ENCODE results near the gene SAMD4B.
"Not testable (repeated sequence)": the region's sequence is repeated elsewhere in the genome, so short reads cannot be mapped to it uniquely, and the experiment has no call there.

The SAMD4B gene

DNA sequence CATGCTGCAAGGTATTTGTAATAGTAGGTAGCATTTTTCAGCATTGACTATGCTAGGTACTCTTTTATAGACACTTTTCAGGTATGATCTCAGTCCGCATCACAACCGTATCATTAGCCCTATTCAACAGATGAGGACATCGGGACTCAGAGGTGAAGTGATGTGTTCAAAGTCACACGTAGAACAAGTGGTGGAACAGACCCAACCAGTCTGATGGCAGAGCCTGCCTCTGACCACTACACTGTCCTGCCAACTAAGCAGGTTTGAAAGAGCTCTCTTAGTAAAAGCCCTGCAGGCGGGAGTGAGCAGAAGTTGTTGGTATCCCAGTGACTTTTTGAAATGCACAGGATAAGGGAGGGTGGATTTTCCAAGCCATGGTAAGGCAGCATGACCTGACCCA lies 28.5 kb downstream of the SAMD4B start:
- no peak for DNase-seq (ENCODE audit: low read depth)

DNA sequence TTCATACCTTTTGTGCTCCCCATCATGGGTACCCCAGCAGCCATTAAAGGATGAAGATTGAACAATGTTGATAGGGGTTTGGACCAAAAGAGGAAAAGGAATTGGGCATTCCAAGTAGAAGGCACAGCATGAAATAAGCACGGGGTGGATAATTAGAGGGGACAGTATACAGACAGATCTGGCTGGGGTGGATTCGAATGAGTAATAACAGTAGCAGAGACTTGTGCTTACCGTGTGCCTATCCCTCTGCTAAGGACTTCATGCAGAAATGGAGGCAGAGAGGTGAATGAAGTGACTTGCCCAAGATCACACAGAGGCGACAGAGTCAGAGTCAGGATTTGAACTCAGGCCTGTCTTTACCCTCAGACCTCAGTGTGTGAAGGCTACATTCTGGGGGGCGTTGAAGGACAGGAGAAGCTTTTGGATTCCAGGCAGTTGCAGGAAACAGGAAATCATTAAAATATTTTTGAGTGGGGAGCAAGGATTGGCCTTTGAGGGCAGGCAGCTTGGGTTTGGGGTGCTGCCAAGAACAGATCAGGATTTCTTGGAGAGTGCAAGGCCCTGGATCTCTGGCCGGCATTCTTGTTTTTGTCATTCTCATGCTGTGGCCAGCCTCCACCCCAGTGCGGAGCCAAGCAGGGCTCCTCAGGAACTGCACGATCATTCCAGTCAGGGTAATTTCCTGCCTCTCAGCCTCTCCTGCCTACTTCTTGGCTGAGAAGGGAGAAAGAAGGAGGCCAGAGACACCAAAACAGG lies 30.0 kb downstream of the SAMD4B start:
- DNase-seq (ENCODE audit: low read depth) = no peak

DNA sequence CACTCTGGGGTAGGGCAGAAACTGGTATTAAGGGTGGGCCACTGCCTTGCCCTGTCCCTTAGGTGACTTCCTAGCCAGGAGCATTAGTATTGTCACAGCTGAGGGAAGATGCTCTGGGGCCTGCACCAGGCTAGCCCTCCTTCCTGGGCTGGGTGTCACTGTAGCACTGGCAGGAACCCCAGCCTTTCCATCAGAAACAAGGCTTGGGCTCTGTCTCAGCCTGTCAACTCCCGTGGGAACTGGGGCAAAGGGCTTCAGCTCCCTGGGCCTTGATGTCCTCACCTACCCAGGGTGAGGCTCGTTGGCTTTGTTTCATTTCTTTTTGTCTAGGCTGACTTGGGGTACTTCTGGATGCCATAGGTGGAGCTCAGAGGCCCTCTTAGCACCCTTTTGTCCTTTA lies 30.7 kb downstream of the SAMD4B start:
- no peak for DNase-seq (ENCODE audit: low read depth)

DNA sequence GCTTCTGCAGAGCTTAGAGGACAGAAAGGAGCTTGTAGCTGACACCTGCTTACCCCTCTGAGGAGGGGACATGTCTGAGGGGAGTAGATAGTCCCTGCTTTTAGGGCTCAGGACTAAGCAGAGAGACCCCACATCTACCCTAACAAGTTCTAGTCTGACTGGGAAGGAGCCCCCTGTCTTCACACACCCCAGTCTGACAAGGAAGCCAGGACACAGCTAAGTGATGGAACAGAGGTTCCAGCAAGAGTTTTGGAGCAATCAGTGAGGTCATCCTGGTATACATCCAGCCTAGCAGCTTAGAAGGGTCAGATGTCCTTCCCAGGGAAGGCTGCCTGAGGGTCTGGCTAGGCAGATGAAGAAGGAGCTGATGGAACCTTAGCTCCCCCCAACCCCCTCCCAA lies 33.7 kb downstream of the SAMD4B start:
- DNase-seq (ENCODE audit: low read depth) = no peak

DNA sequence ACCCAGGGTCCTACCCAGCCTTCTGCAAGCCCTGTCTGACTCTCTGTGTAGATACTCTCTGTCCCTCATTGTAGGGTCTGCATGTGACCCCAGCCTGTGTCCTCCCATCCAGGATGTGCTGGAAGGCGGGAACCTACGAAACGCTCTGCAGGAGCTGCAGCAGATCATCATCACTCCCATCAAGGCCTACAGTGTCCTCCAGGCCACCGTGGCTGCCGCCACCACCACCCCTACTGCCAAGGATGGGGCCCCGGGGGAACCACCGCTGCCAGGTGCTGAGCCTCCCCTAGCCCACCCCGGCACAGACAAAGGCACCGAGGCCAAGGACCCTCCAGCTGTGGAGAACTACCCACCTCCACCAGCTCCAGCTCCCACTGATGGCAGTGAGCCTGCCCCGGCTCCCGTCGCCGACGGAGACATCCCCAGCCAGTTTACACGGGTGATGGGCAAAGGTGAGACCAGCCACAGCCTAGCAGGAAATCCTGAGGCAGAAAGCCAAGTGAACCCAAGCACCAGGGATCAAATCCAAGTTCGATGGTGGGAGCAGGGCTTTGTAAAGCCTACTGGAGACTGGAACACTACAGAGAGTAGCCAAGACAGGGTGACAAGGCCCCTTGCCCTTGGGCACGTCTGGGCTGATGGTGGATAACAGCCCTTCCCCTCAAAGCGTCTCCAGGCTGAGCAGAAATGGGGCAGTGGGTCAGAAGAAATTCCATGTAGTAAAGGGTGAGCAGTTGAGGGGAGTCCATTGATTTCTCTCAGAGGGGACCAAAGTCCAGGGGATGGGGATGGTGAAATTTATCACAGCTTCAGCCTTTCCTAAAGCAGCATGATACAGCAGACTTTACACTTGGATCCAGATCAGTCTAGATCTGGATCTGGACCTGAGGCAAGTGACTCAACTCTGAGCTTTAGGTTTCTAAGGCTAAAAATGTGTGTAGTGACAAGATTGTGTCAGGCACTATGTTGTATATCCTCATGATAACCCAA lies 35.4 kb downstream of the SAMD4B start:
- no peak for DNase-seq (ENCODE audit: low read depth)

DNA sequence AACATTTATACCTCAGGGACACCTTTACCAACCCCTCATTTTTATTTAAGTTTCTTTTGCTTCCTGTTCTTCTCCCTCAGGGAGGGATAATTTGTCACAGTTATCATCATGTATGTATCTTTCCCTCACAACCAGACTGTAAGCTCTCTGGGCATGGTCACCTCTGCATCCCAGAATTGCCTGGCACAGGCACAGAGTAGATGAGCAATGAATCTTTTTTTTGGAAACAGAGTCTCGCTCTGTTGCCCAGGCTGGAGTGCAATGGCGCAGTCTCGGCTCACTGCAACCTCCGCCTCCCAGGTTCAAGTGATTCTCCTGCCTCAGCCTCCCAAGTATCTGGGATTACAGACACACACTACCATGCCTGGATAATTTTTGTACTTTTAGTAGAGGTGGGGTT lies 37.1 kb downstream of the SAMD4B start:
- DNase-seq (ENCODE audit: low read depth) = not testable (repeated sequence)

DNA sequence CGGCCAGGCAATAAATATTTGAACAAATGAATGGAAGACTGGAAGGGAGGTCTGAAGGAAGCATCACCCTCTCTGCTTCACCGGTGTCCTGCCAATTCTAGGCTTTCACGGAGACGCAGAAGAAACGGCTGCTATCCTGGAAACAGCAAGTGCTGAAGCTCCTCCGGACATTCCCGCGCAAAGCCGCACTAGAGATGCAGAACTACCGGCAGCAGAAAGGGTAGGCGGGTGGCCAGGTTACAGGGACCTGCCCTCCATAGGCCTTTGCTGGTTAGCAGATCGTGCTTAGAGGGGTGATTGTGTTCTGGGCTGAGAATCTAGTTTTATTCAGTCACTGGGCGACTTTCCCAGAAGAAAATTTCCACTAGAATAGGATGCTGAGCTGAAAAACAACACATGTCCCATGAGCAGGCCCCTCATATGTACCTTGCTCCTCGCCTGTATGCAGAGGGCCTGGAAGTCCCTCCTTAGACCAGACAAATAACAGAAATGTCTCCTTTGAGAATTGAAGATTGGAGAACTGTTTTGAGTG lies 37.7 kb downstream of the SAMD4B start:
- no peak for DNase-seq (ENCODE audit: low read depth)

DNA sequence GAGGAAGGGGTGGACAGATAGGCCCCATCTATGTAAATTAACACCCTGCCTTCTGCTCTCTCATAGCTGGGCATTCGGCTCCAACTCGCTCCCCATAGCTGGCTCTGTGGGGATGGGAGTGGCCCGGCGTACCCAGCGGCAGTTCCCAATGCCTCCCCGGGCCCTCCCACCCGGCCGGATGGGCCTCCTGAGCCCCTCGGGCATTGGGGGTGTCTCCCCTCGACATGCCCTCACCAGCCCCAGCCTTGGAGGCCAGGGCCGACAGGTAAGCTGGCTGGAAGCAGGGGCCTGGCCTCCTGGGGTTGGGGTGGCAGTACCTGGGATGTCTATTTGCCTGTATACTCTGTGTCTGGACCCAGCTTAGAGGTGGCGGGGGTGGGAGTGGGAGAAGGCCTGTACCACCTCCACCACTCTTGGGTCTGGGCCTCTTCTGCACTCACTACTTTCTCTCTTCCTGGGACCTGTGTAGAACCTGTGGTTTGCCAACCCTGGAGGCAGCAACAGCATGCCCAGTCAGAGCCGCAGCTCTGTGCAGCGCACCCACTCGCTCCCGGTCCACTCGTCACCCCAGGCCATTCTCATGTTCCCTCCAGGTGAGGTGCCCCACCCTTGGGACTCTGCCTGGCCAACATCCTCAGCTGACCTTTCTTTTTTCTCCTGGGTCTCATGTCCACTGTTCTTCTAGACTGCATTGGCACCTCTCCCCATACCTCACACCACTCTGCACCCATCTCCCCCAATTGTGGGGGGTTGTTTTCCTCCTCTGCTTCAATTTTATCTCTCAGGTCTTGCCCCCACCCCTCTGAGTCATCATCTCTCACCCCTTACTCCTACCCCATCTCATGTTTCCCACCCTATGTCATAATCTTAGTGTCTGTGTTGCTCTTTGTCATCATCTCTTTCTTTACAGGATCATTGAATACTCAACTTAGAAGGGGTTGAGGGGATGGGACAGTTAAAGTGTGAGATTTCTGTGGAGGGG lies 38.6 kb downstream of the SAMD4B start:
- no peak for DNase-seq (ENCODE audit: low read depth)

DNA sequence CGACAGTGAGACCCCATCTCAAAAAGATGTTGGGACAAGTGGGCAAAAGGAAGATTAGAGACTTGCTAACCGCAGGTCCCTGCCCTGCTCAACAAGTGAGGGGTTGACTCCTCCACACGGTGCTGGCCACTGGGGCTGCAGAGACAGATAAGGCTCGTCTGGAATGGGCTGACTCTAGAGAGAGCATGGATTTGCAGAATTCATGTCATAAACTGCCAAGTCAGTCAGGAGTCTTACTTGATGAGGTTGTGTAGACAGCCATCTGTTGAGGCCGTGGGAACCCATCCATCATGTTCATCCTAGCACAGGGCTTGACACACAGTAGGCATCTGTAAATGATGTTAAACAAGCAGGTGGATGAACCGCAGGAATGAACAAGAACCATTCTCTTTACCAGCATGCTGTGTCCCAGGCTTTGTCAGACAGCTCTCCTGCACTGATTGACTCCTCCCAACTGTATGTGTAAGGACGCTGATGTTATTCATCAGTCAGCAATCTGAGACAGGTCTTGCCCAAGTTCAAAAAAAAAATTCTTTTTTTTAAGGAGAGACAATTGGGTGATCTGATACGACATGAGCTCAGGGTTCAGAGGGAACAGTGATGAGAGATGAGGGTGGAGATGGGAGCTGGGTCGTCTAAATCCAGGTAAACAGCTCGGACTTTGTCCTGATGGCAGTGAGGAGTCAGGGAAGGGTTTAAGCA lies 39.8 kb downstream of the SAMD4B start:
- no peak for DNase-seq (ENCODE audit: low read depth)

DNA sequence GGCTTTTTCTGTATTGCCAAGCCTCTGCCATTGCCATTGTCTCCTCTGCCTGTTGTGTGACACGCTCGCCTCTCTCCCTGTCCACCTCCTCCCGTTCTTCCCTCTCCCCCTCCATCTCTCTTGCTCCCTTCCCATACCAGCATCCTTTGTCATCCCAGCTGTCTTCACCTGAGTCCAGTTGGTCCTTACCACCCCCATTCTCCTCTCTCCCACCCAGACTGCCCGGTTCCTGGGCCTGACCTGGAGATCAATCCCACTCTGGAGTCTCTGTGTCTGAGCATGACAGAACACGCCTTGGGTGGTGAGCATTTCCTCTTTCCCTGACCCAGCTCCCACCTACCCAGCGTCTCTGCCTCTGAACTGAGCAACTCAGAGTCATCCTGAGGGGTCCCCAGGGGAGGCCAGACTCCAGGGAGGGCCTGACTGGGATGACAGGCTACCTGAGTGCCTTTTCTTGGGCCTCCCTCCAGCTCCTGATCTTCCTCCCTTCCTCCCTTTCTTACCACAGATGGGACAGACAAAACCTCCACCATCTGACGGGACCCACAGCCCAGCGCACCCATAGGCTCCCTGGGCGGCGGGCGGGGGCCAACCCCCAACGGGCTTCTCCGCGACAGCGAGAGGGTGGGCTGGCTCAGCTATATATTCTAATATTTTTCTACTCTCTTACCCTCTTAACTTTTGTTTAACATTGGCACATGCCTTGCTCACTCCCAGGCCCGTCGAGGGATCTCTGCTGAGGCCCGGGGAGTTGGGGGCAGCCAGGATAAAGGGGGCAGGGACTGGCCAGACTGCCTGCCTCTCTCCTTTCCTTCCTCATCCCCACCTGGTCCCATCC lies 41.0 kb downstream of the SAMD4B start:
- DNase-seq (ENCODE audit: low read depth) = no peak

DNA sequence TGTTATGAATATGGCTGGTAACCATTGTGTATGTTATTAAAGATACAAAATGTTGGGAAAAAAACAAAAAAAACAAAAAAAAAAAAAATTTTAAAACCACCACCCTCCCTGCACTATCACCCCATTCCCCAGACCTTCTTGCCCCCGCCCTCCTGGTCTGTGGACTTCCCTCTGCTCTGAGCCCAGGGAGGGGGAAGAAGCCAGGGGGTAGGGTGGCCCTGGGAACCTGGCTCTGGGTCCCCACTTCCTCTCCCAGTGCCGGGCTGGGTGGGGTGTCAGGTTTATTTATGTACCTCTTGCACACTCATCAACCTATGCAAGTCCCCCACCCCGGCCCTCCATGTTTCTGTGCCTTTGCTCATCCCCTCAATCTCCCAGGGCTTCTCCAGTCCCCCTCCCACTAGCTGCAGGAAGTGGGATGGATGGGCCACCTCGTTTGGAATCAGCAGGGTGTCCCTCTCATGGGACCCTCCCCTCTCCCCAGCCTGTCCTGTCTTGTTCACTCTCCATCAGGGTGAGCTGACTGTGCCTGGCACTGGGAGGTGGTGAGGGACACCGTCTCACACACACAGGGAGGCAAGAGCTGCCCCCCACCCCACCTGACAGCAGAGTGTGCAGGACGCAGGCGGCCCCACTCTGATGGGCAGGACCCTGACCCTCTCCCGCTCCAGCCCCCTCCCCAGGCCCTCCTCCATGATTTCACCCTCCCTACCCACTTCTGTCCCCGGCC lies 42.8 kb downstream of the SAMD4B start:
- no peak for DNase-seq (ENCODE audit: low read depth)

DNA sequence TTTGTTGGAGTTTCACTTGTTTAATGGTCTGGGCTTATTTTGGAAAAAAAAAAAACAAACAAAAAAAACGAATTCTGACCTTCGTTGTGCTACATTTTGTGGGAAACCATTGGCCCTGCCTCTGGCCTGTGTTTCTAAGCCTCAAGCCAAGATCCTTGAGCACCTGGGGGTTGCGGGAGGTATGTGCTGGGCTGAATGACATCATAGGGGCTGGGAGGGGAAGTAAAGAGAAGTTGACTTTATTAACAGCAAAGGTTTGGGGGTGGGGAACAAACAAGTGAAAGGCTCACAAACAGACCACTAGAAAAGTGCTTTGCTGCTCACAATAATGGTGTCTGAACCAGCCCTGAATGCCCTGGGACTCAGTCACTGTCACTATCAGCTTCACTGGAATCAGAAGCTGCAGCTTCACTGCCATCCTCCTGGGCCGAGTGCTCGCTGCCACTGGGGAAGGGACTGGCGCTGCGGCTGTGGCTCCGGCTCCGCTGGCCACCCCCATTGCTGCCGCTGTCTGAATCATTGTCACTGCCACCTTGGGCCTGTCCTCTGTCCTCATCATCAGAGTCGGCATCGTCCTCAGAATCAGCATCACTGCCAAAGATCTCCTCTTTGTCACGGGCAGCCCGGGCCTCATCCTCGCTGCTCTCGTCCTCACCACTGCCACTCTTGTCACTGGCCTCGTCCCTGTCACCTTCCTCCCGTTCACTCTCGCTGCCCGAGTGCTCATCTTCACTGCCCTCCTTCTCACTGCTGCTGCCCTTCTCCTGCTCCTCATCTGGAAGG lies 43.6 kb downstream of the SAMD4B start:
- DNase-seq (ENCODE audit: low read depth) = no peak

DNA sequence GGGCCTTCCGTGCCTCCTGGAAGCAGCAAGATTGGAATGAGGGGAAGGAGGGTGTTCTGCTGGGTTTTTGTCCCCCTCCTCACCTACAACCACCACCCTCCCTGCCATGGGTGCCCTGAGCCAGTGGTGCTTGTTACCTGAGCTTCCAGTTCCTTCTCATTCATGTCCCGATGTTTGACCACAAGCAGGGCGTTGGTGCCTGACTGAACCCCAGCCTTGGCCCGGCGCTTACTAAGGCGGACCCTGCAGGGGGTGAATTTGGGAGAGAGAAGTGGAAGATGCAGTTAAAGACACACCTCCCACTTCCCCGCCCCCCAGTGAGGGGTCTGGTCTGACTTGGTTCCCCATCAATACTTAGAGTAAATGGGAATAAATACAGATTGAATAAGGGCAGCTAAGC lies 44.3 kb downstream of the SAMD4B start:
- no peak for DNase-seq (ENCODE audit: low read depth)

DNA sequence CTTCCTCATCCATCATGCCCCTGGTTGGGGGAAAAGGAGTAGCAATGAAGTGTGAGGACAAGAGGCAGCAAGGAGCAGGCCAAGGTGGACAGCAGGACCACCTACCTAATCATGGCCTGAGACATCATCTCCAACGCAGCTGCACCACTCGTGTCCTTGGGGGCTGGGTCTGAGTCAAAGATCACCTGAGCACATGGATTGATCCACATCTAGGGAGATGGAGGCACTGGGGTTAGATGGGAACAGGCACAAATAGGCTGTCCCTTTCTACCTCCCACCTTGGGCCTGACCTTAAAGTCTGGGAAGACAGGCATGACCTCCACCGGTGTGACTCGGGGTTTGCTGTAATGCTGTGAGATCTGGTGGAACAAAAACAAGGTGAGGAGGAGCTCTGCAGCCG lies 46.4 kb downstream of the SAMD4B start:
- no peak for DNase-seq (ENCODE audit: low read depth)

DNA sequence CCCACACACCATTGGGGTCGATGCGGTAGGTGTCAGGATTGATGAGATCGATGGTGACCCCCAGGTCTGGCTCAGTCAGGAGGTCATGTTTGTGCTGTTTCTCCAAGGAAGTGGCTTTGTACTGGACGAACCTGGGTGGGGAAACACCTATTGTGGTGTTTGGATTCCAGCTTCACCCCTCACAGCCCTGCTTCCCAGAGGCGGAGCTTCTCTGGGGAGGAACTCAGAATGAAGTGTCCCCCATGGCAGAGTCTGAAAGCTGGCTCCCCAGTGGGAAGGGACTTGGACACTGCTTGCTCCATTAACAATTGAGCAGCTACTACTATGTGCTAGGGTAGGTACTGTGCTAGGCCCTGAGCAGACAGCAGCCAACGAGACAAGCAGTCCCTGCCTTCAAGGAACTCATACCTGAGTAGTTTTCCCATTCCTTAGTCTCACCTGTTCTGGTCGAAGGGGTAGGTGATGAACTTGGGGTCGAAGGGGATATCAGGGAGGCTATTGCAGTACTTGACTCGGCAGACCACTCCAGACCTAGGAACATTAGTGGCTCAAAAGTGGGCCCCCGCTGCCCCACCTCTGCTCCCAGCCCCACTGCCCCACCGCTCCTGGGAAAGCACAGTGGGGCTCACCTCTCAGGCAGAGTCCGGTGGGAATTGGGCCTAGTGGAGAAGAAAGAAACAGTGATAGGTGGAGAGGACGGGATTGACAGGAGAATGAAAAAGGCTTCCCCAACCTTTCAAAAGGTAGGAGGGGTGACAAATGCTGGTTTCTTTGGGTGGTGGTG lies 47.6 kb downstream of the SAMD4B start:
- DNase-seq (ENCODE audit: low read depth) = no peak

DNA sequence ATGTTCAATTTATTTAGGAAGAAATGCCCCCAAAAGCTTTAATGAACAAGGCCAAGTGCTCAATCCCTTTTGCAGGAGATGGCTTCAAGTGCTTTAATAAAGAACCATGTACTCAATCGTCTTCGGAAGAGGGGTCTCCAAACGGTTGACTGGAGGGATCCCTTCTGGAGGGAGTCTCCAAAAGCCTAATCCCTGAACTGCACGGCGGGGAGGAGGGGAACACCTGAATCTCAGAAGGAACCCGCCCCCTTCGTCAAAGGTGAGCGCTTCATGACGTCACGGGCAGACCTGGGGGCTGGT lies 48.2 kb downstream of the SAMD4B start:
- DNase-seq (ENCODE audit: low read depth) = no peak

DNA sequence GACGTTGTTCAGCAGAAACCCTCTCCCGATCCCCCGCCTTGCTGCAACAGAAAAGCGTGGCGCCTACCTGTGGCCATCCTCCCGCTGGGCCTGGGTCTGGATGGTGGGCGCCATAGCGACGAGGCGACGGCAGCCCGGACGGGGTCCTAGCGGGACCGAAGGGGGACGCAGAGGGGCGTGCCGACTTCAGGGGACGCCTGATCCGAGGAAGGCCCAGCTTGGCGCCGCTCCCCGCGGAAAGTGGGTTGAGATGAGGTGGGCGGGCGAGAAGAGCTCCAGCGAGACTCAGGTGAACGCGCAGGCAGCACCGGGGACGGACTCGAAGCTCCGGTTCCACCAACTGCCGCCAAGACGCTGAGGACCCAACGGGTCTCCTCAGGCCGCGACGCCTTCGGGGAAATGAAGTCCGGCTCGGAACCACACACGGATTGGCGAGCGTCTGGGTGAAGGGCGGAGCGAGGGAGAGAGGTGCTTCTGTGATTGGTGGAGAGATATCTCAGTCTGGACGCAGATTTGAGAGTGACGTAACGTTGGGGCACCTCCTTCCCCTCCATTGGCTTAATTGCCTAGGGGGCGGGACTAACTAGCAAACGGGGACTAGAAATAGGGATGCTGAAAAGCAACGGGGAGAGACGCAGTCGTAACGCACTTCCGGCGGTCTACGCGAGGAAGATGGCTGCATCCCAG lies 48.7 kb downstream of the SAMD4B start, which contains the start of the genes MED29 and PAF1:
Gene MED29, plus strand, starts transcription at position 628 of the 687 bp plus-strand sequence. Its CDS starts 45 bp downstream, at position 673.
Gene PAF1, minus strand, starts transcription at position 356 of the 687 bp plus-strand sequence. Its CDS starts 242 bp downstream, at position 114.
- peak; percentile 91 for DNase-seq (ENCODE audit: low read depth)
